Gastrocnemius medialis (tissue), 4 donors: ENCODE measurements around the gene UBE3B. TPM values are rescaled to one million over a fixed set of nuclear protein-coding genes. Genes with fewer than 3 reads are reported as not detected.

Experiments used
- ATAC-seq, 2 donors: fragments of 150-250 bp; one replicate each; pipeline ENCODE4 v1.9.1; 2016
- DNase-seq, 2 donors: peaks; one replicate each; pipeline ENCODE4 v3.0.0-alpha.2; 2019
- H3K27ac ChIP-seq, 4 donors: fragments of 200-600 bp; sonication (generic); 1 replicate in 1 of 4; 2 replicates in 3 of 4; pipeline ENCODE4 v1.5.1; 2016 to 2018; ENCODE audit warnings: mild to moderate bottlenecking in 2 of 4, moderate library complexity in 1 of 4
- H3K27me3 ChIP-seq, 3 donors: fragments of 200-600 bp; sonication (generic) in 2 of 3; 1 replicate in 1 of 3; 2 replicates in 2 of 3; pipeline versions ENCODE4 v1.5.1 to v1.6.0; 2016 to 2019; ENCODE audit warnings: mild to moderate bottlenecking in 1 of 3, moderate library complexity in 1 of 3
- H3K36me3 ChIP-seq, 2 donors: fragments of 200-600 bp; sonication (generic) in 1 of 2; one replicate each; pipeline ENCODE4 v1.5.1; 2017 to 2018
- H3K4me1 ChIP-seq, 2 donors: fragments of 200-600 bp; sonication (generic) in 1 of 2; one replicate each; pipeline ENCODE4 v1.5.1; 2016 to 2017; ENCODE audit warnings: mild to moderate bottlenecking in 2 of 2
- H3K4me3 ChIP-seq, 4 donors: fragments of 200-600 bp; sonication (generic) in 3 of 4; 1 replicate in 1 of 4; 2 replicates in 3 of 4; pipeline ENCODE4 v1.5.1; 2016 to 2019; ENCODE audit warnings: mild to moderate bottlenecking in 2 of 4
- H3K9me3 ChIP-seq, 3 donors: fragments of 200-600 bp; sonication (generic) in 2 of 3; 1 replicate in 1 of 3; 2 replicates in 2 of 3; pipeline ENCODE4 v1.5.1; 2016 to 2019
- POLR2A ChIP-seq, 2 donors: fragments of 450-650 bp; IDR thresholded peaks; one replicate each; pipeline ENCODE4 v1.6.1; 2017; ENCODE audit warnings: antibody characterized with exemption in 2 of 2, mild to moderate bottlenecking in 2 of 2, moderate library complexity in 2 of 2
- in situ Hi-C, 4 donors: fragments of 200-750 bp; cut with MboI; loops; one replicate each; pipeline versions ENCODE4 v1.15.0 to v1.8.0; 2017; ENCODE audit warnings: low sequenced_read_pairs in 4 of 4
- intact Hi-C: fragments of 100-400 bp; cut with DNase I; formaldehyde crosslinking; loops from one replicate; pipeline ENCODE4 v1.15.1; 2023; ENCODE audit warnings: low total_unique reads
- total RNA-seq, 4 donors: library from RNA; depleted of rRNA; stranded (reverse); fragments of >200 nt; gene quantifications; one replicate each; pipeline versions ENCODE4 v1.1.0 to v1.2.3, GENCODE V29; 2016
- TF ChIP-seq, protein P1 (sequence below), 5 experiments: fragments of 450-650 bp in 3 of 5; fragments of 200-600 bp in 2 of 5; sonication (generic) in 2 of 5; IDR thresholded peaks in 4 of 5; conservative IDR thresholded peaks in 1 of 5; 1 replicate in 4 of 5; 2 replicates in 1 of 5; pipeline ENCODE4 v1.5.1; 2016 to 2019; ENCODE audit warnings: antibody characterized with exemption in 5 of 5, mild to moderate bottlenecking in 3 of 5, moderate library complexity in 3 of 5

Gene UBE3B
- total RNA-seq, 4 donors from 2014 or later: 44.8 to 58.2 (median 55.9) TPM

DNA sequence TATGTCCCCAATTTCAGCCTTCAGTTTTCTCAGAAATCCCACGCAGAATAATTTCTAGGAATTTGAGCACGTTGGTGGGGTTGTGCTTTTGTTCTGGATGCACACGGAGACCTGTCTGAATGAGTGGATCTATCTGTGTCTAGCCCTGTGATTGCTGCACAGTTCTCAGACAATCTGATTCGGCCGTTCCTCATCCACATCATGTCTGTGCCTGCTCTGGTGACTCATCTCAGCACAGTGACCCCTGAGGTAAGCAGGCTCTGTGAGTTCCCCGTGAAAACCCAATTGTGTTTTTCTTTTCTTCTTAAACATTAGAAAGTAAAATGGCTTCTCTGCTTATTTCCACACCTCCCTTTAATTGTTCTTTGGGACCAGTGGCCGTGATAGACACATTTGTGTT is 20.2 kb downstream of the UBE3B start:
- no peak for ATAC-seq

DNA sequence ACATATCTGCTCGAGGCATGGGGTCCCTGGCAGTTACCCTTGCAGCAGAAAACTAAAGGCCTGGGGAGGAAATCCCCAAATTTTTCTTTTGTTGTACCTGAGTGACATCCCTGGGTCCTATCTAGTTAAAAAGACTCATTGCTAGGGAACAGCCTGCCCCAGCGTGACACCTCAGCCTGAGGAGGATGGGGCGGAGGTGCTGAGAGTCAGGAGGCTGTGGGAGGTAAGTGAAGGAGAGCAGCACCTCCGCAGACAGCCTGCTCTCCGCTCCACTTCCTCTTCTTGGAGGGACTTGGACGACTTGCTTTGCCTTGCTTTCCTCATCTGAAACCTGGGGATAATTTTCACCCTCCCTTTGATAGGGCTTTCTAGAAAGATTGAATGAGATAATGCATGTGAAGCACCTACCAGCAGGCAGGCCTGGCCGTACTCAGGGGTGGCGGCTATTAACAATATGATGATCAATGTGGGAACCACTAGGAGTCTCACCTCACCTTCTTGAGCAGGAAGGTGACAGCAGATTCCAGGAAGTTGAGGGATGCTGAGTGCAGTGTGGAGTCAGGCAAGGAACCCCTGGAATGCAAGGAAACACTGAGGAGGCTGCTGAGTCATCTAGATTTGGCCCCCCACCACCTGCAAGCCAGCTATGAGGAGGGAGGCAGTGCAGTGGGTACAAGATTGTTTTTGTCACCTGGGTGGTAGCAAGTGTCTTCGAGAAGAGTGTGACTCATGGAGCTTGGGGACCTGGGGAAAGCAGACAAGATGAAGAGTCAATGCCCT is 23.2 kb downstream of the UBE3B start:
- no peaks in the 10 kb centered on the region for H3K4me1 ChIP-seq
- in situ Hi-C loops (no loop called here), intact Hi-C loops (no loop called here)
- no peaks in the 10 kb centered on the region for H3K9me3 ChIP-seq
- H3K27me3 ChIP-seq: no peaks in the 10 kb centered on the region
- H3K4me3 ChIP-seq: no peak overlapping the region
- no peak for TF ChIP-seq POLR2A (IDR thresholded peaks at IDR 0.05)
- TF ChIP-seq, protein P1, sequence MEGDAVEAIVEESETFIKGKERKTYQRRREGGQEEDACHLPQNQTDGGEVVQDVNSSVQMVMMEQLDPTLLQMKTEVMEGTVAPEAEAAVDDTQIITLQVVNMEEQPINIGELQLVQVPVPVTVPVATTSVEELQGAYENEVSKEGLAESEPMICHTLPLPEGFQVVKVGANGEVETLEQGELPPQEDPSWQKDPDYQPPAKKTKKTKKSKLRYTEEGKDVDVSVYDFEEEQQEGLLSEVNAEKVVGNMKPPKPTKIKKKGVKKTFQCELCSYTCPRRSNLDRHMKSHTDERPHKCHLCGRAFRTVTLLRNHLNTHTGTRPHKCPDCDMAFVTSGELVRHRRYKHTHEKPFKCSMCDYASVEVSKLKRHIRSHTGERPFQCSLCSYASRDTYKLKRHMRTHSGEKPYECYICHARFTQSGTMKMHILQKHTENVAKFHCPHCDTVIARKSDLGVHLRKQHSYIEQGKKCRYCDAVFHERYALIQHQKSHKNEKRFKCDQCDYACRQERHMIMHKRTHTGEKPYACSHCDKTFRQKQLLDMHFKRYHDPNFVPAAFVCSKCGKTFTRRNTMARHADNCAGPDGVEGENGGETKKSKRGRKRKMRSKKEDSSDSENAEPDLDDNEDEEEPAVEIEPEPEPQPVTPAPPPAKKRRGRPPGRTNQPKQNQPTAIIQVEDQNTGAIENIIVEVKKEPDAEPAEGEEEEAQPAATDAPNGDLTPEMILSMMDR (IDR thresholded peaks at IDR 0.05 in 4 of 5, conservative IDR thresholded peaks at IDR 0.05 in 1 of 5): no peak
- ATAC-seq: no peak
- DNase-seq: no peak
- no peak overlapping the region for H3K27ac ChIP-seq
- H3K36me3 ChIP-seq: peaks cover 2 to 93% of the 10 kb centered on the region in 2 donors

More for the DNA sequence above, 20.2 kb downstream of the UBE3B start:
- Histone ChIP-seq H3K27ac (no peak overlapping the region), H3K4me1 (no peaks in the 10 kb centered on the region), H3K36me3 (peaks cover 2 to 92% of the 10 kb centered on the region in 2 donors), H3K9me3 (no peaks in the 10 kb centered on the region), H3K4me3 (no peak overlapping the region), H3K27me3 (no peaks in the 10 kb centered on the region)
- TF ChIP-seq, protein P1 (IDR thresholded peaks at IDR 0.05 in 4 of 5, conservative IDR thresholded peaks at IDR 0.05 in 1 of 5): no peak
- no peak for TF ChIP-seq POLR2A (IDR thresholded peaks at IDR 0.05)
- intact Hi-C loops: no loop called here
- DNase-seq: no peak
- in situ Hi-C loops: no loop called here

DNA sequence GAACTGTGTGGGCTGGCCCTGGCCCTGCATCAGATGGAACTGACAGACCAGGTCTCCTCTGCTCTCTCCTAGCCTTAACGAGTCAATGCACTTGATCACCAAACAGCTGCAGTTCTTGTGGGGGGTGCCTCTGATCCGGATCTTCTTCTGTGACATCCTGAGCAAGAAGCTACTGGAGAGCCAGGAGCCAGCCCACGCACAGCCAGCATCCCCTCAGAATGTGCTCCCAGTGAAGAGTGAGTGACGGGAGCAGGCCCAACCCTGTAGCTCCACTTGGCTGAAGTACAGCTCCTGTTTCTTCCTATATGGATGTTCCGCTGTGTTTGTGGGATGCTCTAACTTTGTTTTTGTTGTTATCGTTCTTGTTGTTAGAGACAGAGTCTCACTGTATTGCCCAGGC is 23.9 kb downstream of the UBE3B start:
- intact Hi-C loops: no loop called here

DNA sequence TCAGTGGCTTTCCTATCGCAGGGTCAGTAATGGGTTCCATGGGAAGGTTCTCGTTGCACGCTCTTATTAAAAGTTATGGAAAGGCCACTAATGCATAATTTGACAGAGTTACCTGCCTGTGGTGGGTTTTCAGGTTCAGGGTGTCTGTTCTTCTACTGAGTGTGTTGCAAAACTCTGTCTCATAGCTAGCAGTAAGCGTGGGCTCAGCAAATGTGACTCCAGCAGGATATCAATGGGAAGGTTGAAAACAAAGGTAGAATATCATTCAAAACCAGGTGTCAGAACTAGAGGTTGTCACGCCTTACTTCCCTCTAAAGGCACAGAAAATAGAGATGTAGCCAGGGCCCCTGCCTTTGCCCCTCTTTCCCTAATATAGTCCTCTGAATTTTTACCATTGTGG is 24.9 kb downstream of the UBE3B start:
- Histone ChIP-seq H3K9me3 (no peaks in the 10 kb centered on the region), H3K4me3 (no peak overlapping the region), H3K4me1 (no peaks in the 10 kb centered on the region), H3K27me3 (no peaks in the 10 kb centered on the region), H3K36me3 (peaks cover 2 to 100% of the 10 kb centered on the region in 2 donors), H3K27ac (no peak overlapping the region)
- ATAC-seq (no peak), DNase-seq (no peak)
- in situ Hi-C loops (no loop called here), intact Hi-C loops (no loop called here)
- TF ChIP-seq POLR2A (IDR thresholded peaks at IDR 0.05): no peak
- TF ChIP-seq, protein P1 (IDR thresholded peaks at IDR 0.05 in 4 of 5, conservative IDR thresholded peaks at IDR 0.05 in 1 of 5): no peak

More for the DNA sequence above, 23.9 kb downstream of the UBE3B start:
- Histone ChIP-seq H3K9me3 (no peaks in the 10 kb centered on the region), H3K36me3 (peaks cover 2 to 94% of the 10 kb centered on the region in 2 donors), H3K27me3 (no peaks in the 10 kb centered on the region), H3K4me3 (no peak overlapping the region), H3K4me1 (no peaks in the 10 kb centered on the region), H3K27ac (no peak overlapping the region)
- no peak for TF ChIP-seq POLR2A (IDR thresholded peaks at IDR 0.05)
- TF ChIP-seq, protein P1 (IDR thresholded peaks at IDR 0.05 in 4 of 5, conservative IDR thresholded peaks at IDR 0.05 in 1 of 5): no peak
- DNase-seq (no peak), ATAC-seq (no peak)
- in situ Hi-C loops: no loop called here
